ENCODE data around the gene APBB2.

GRCh38 chr4:40881851-40882250 lies 332.5 kb downstream of the APBB2 start:
- TF ChIP-seq GATA3 (IDR thresholded peaks at IDR 0.05; ENCODE audit: low read depth, low read length) (no peak), GATA2 (IDR thresholded peaks at IDR 0.05; ENCODE audit: low read depth, low read length) (no peak)
